K562 (cell line): Measurements from ENCODE around the gene TBL1X. TPM values are rescaled to one million over a fixed set of nuclear protein-coding genes. Genes with fewer than 3 reads are reported as not detected.

Experiments used
- CXXC5 ChIP-seq: fragments of 250-450 bp; sonication (Bioruptor Pico); IDR thresholded peaks from 2 replicates; pipeline ENCODE4 v1.8.0; 2022; ENCODE audit warnings: inconsistent platforms, mild to moderate bottlenecking, moderate library complexity
- KDM5B ChIP-seq: fragments of 200-600 bp; sonication (generic); IDR thresholded peaks from 2 replicates; pipeline ENCODE4 v1.6.1; 2012; ENCODE audit warnings: low read depth, mild to moderate bottlenecking, moderate library complexity, low read length, control low read depth, inconsistent platforms; ENCODE audit not compliant: insufficient replicate concordance
- MCM5 ChIP-seq: fragments of 450-650 bp; IDR thresholded peaks from 2 replicates; pipeline ENCODE4 v1.6.1; 2016; ENCODE audit warnings: low read depth
- polyA plus RNA-seq, 8 experiments: library from polyadenylated mRNA; depleted of rRNA in 4 of 8; stranded (reverse) in 5 of 8; unstranded in 3 of 8; fragments of >200 nt; fragmentation: Nextera tagmentation in 2 of 8; fragmentation: Illumina TruSeq in 1 of 8; extraction: Ambion mirVana in 2 of 8; extraction: Trizol in 1 of 8; gene quantifications; 2 replicates each; pipeline versions ENCODE4 v1.2.1 to v1.2.3, GENCODE V29; 2011 to 2014; ENCODE audit warnings: inconsistent platforms in 1 of 8, missing spikeins in 1 of 8
- total RNA-seq, 7 experiments: library from RNA; depleted of rRNA in 6 of 7; stranded (reverse); fragments of >200 nt in 6 of 7; fragmentation: Illumina TruSeq in 2 of 7; extraction: Trizol in 2 of 7; gene quantifications; 2 replicates each; pipeline versions ENCODE4 v1.2.1 to v1.2.3, GENCODE V29; 2011 to 2021; ENCODE audit warnings: low replicate concordance in 1 of 7
- TF ChIP-seq, protein P1 (sequence below): fragments of 450-650 bp; IDR thresholded peaks from 2 replicates; pipeline ENCODE4 v1.6.1; 2016; ENCODE audit warnings: mild to moderate bottlenecking, moderate library complexity
- TF ChIP-seq, protein P2 (sequence below): fragments of 250-450 bp; sonication (Bioruptor Pico); IDR thresholded peaks from 2 replicates; pipeline ENCODE4 v1.6.1; 2021; ENCODE audit warnings: mild to moderate bottlenecking
- TF ChIP-seq, protein P3 (sequence below): fragments of 450-650 bp; IDR thresholded peaks from 2 replicates; pipeline ENCODE4 v1.6.1; 2017; ENCODE audit warnings: antibody characterized with exemption

The TBL1X gene
- total and polyA plus RNA-seq, 9 of the 15 experiments (the other 6 are each of a cell fraction or from before 2014, with no cell fraction given), result 6.0 to 49.6 (median 19.7) TPM

DNA sequence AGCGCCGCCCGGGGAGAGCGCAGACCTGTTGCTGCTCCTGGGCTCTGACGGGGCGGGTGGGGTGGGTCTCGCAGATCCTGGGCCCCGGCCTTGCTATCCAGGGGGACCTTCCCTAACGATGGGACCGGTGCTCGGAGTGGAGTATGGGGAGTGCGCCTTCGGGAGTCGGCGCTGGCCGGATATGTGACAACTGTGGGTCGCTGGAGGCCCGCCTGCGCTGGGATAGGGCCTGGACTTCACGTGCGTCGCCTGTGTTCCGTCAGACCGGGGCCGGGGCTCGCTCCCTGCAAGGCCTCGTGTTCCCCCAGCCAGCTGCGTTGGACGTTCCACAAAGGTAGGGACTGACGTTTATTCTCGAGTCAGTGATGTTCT, 1.3 kb downstream of the TBL1X start (continued):
- TF ChIP-seq KDM5B (peak; percentile 41), MCM5 (no peak), CXXC5 (0 out of 2 replicates have a peak, but pooled peaks have one; percentile 27)
- TF ChIP-seq, protein P1, sequence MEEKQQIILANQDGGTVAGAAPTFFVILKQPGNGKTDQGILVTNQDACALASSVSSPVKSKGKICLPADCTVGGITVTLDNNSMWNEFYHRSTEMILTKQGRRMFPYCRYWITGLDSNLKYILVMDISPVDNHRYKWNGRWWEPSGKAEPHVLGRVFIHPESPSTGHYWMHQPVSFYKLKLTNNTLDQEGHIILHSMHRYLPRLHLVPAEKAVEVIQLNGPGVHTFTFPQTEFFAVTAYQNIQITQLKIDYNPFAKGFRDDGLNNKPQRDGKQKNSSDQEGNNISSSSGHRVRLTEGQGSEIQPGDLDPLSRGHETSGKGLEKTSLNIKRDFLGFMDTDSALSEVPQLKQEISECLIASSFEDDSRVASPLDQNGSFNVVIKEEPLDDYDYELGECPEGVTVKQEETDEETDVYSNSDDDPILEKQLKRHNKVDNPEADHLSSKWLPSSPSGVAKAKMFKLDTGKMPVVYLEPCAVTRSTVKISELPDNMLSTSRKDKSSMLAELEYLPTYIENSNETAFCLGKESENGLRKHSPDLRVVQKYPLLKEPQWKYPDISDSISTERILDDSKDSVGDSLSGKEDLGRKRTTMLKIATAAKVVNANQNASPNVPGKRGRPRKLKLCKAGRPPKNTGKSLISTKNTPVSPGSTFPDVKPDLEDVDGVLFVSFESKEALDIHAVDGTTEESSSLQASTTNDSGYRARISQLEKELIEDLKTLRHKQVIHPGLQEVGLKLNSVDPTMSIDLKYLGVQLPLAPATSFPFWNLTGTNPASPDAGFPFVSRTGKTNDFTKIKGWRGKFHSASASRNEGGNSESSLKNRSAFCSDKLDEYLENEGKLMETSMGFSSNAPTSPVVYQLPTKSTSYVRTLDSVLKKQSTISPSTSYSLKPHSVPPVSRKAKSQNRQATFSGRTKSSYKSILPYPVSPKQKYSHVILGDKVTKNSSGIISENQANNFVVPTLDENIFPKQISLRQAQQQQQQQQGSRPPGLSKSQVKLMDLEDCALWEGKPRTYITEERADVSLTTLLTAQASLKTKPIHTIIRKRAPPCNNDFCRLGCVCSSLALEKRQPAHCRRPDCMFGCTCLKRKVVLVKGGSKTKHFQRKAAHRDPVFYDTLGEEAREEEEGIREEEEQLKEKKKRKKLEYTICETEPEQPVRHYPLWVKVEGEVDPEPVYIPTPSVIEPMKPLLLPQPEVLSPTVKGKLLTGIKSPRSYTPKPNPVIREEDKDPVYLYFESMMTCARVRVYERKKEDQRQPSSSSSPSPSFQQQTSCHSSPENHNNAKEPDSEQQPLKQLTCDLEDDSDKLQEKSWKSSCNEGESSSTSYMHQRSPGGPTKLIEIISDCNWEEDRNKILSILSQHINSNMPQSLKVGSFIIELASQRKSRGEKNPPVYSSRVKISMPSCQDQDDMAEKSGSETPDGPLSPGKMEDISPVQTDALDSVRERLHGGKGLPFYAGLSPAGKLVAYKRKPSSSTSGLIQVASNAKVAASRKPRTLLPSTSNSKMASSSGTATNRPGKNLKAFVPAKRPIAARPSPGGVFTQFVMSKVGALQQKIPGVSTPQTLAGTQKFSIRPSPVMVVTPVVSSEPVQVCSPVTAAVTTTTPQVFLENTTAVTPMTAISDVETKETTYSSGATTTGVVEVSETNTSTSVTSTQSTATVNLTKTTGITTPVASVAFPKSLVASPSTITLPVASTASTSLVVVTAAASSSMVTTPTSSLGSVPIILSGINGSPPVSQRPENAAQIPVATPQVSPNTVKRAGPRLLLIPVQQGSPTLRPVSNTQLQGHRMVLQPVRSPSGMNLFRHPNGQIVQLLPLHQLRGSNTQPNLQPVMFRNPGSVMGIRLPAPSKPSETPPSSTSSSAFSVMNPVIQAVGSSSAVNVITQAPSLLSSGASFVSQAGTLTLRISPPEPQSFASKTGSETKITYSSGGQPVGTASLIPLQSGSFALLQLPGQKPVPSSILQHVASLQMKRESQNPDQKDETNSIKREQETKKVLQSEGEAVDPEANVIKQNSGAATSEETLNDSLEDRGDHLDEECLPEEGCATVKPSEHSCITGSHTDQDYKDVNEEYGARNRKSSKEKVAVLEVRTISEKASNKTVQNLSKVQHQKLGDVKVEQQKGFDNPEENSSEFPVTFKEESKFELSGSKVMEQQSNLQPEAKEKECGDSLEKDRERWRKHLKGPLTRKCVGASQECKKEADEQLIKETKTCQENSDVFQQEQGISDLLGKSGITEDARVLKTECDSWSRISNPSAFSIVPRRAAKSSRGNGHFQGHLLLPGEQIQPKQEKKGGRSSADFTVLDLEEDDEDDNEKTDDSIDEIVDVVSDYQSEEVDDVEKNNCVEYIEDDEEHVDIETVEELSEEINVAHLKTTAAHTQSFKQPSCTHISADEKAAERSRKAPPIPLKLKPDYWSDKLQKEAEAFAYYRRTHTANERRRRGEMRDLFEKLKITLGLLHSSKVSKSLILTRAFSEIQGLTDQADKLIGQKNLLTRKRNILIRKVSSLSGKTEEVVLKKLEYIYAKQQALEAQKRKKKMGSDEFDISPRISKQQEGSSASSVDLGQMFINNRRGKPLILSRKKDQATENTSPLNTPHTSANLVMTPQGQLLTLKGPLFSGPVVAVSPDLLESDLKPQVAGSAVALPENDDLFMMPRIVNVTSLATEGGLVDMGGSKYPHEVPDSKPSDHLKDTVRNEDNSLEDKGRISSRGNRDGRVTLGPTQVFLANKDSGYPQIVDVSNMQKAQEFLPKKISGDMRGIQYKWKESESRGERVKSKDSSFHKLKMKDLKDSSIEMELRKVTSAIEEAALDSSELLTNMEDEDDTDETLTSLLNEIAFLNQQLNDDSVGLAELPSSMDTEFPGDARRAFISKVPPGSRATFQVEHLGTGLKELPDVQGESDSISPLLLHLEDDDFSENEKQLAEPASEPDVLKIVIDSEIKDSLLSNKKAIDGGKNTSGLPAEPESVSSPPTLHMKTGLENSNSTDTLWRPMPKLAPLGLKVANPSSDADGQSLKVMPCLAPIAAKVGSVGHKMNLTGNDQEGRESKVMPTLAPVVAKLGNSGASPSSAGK, result peak; percentile 76
- TF ChIP-seq, protein P2, sequence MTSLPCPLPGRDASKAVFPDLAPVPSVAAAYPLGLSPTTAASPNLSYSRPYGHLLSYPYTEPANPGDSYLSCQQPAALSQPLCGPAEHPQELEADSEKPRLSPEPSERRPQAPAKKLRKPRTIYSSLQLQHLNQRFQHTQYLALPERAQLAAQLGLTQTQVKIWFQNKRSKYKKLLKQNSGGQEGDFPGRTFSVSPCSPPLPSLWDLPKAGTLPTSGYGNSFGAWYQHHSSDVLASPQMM, result no peak
- TF ChIP-seq, protein P3, sequence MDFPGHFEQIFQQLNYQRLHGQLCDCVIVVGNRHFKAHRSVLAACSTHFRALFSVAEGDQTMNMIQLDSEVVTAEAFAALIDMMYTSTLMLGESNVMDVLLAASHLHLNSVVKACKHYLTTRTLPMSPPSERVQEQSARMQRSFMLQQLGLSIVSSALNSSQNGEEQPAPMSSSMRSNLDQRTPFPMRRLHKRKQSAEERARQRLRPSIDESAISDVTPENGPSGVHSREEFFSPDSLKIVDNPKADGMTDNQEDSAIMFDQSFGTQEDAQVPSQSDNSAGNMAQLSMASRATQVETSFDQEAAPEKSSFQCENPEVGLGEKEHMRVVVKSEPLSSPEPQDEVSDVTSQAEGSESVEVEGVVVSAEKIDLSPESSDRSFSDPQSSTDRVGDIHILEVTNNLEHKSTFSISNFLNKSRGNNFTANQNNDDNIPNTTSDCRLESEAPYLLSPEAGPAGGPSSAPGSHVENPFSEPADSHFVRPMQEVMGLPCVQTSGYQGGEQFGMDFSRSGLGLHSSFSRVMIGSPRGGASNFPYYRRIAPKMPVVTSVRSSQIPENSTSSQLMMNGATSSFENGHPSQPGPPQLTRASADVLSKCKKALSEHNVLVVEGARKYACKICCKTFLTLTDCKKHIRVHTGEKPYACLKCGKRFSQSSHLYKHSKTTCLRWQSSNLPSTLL, result no peak
